Neural progenitor cell (in vitro differentiated cells): ENCODE results near the gene NR1D1. TPM values are rescaled to one million over a fixed set of nuclear protein-coding genes. Genes with fewer than 3 reads are reported as not detected.

Experiments
- DNase-seq: peaks from one replicate; pipeline ENCODE4 v3.0.0-alpha.2; 2016; ENCODE audit warnings: low spot score
- H2AFZ ChIP-seq: fragments of 200-600 bp; sonication (generic); replicated peaks from 2 replicates; pipeline ENCODE4 v1.6.1; 2016; ENCODE audit warnings: antibody characterized with exemption
- H3F3A ChIP-seq: fragments of 200-600 bp; sonication (generic); 2 replicates; pipeline ENCODE4 v1.6.1; 2016; ENCODE audit warnings: antibody characterized with exemption, low read depth
- H3K27ac ChIP-seq: fragments of 200-600 bp; sonication (generic); 2 replicates; pipeline ENCODE4 v1.5.1; 2016; ENCODE audit warnings: mild to moderate bottlenecking
- H3K27me3 ChIP-seq: fragments of 200-600 bp; sonication (generic); 2 replicates; pipeline ENCODE4 v1.6.1; 2016; ENCODE audit warnings: mild to moderate bottlenecking, moderate library complexity
- H3K36me3 ChIP-seq: fragments of 200-600 bp; sonication (generic); 2 replicates; pipeline ENCODE4 v1.5.1; 2016
- H3K4me1 ChIP-seq: fragments of 200-600 bp; sonication (generic); 2 replicates; pipeline ENCODE4 v1.6.1; 2016; ENCODE audit warnings: mixed run types
- H3K4me2 ChIP-seq: fragments of 200-600 bp; sonication (generic); 2 replicates; pipeline ENCODE4 v1.6.1; 2016
- H3K4me3 ChIP-seq: fragments of 200-600 bp; sonication (generic); 2 replicates; pipeline ENCODE4 v1.5.1; 2016
- H3K79me2 ChIP-seq: fragments of 200-600 bp; sonication (generic); 2 replicates; pipeline ENCODE4 v1.6.1; 2016; ENCODE audit warnings: low read depth
- H3K9ac ChIP-seq: fragments of 200-600 bp; sonication (generic); 2 replicates; pipeline ENCODE4 v1.6.1; 2016
- H3K9me3 ChIP-seq: fragments of 200-600 bp; sonication (generic); 2 replicates; pipeline ENCODE4 v1.5.1; 2016; ENCODE audit warnings: low read depth
- H4K20me1 ChIP-seq: fragments of 200-600 bp; sonication (generic); 2 replicates; pipeline ENCODE4 v1.6.1; 2016; ENCODE audit warnings: low read depth
- H3K27ac Mint-ChIP-seq: 3 replicates; pipeline ENCODE4 v1.8.0; 2021; ENCODE audit warnings: mixed read lengths
- H3K27me3 Mint-ChIP-seq: 2 replicates; pipeline ENCODE4 v1.8.0; 2022; ENCODE audit warnings: low read depth, mild to moderate bottlenecking, inconsistent platforms, moderate library complexity, mixed read lengths; ENCODE audit not compliant: insufficient read depth
- H3K36me3 Mint-ChIP-seq: 3 replicates; pipeline ENCODE4 v1.8.0; 2021; ENCODE audit warnings: mixed read lengths
- H3K4me1 Mint-ChIP-seq: 3 replicates; pipeline ENCODE4 v1.8.0; 2021; ENCODE audit warnings: mixed read lengths
- H3K4me3 Mint-ChIP-seq: 3 replicates; pipeline ENCODE4 v1.8.0; 2021; ENCODE audit warnings: mild to moderate bottlenecking, moderate library complexity, mixed read lengths
- H3K9me3 Mint-ChIP-seq: 3 replicates; pipeline ENCODE4 v1.8.0; 2020; ENCODE audit warnings: mixed read lengths
- CTCF ChIP-seq: fragments of 200-600 bp; sonication (generic); IDR thresholded peaks from 2 replicates; pipeline ENCODE4 v1.5.1; 2017; ENCODE audit warnings: antibody characterized with exemption, mild to moderate bottlenecking
- EZH2 ChIP-seq: fragments of 200-600 bp; sonication (generic); IDR thresholded peaks from 2 replicates; pipeline ENCODE4 v1.6.1; 2017; ENCODE audit warnings: antibody characterized with exemption, mild to moderate bottlenecking, moderate library complexity
- EZH2phosphoT487 ChIP-seq: fragments of 200-600 bp; sonication (generic); IDR thresholded peaks from 2 replicates; pipeline ENCODE4 v1.6.1; 2017; ENCODE audit warnings: antibody characterized with exemption
- total RNA-seq: library from RNA; depleted of rRNA; stranded (reverse); fragments of >200 nt; gene quantifications from 2 replicates; pipeline ENCODE4 v1.2.3, GENCODE V29; 2015; ENCODE audit warnings: low replicate concordance

The NR1D1 gene
- total RNA-seq, 1 donor from 2014 or later = 0.24 TPM

DNA sequence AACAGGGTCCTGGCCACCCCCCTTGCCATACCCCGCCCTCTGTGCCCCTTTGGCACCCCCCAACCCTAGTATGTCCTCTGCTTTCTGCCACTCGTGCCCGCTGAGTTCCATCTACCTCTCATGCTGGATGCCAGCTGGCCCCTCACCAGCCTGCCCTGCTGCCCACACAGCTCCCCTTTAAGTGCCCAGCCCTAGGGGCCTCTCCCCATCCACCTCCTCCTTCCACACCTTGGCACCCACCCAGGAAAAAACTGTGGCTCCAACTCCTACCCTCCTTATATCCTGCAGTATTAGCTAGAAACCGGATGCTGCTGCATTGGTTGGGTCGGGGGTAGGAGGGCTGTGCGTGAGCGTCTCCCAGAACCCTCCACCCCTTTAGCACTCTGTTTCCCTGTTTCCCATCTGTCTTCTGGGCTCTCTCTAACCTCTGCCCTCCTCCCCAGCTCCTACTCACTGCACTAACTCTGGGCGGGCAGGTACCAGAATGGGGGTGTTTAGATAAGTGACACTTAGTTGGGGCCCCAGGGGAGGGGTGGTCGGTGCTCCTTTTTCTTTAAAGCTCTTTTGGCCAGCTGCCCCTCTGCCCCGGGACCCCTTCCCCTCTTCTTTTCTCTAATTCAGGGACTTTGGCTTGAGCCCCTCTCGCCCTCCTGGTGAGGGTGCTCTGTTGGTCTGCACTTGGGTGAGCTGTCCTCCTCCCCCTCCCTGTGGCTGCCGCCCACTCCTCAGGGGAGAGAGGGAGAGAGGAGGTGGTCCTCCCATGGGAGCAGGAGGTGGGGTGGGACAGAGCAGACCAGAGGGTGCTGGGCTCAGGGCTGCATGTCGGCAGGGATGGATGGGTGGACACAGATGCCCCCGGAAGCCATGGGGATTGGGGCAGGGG lies 9.9 kb downstream of the NR1D1 start:
- H3K4me1 ChIP-seq = peaks cover 7% of the 10 kb centered on the region

DNA sequence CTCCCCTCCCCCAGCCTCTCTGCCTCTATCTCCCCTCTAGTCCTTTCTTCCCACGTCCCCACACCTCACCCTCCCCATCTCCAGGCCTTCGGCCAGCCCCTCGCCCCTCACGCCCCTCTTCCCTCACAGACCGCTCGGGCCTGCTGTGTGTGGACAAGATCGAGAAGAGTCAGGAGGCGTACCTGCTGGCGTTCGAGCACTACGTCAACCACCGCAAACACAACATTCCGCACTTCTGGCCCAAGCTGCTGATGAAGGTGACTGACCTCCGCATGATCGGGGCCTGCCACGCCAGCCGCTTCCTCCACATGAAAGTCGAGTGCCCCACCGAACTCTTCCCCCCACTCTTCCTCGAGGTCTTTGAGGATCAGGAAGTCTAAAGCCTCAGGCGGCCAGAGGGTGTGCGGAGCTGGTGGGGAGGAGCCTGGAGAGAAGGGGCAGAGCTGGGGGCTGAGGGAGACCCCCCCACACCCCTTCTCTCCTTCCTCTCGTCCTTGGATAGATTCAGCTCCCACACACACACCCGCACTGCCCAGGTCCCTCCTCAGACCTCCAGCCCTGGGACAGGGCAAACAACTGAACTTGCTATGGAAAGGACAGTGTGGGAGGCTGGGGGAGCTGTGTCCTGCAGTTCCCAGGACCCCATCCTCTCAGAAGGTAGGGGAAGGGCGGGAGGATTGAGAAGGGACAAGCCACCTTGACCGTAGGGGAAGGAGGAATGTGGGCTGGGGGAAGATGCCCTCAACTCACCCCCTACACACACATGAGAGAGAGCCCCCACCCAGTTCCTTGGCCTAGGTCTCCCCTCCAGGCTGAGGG lies 11.1 kb downstream of the NR1D1 start:
- Histone ChIP-seq H3K4me2 (no peak overlapping the region), H3K4me1 (peaks cover 7% of the 10 kb centered on the region), H3K4me3 (no peak overlapping the region), H3F3A (peaks cover 3% of the 10 kb centered on the region), H3K36me3 (no peaks in the 10 kb centered on the region), H3K9ac (no peak overlapping the region), H4K20me1 (no peaks in the 10 kb centered on the region), H3K79me2 (no peaks in the 10 kb centered on the region), H3K27ac (no peak overlapping the region), H3K27me3 (no peaks in the 10 kb centered on the region), H2AFZ (no peak overlapping the region), H3K9me3 (no peaks in the 10 kb centered on the region)
- TF ChIP-seq EZH2 (no peak), CTCF (no peak), EZH2phosphoT487 (no peak)
- Mint-ChIP-seq H3K4me1 (peaks cover 16% of the 10 kb centered on the region), H3K4me3 (no peak overlapping the region), H3K9me3 (no peaks in the 10 kb centered on the region), H3K27me3 (peaks cover 8% of the 10 kb centered on the region), H3K27ac (peak overlapping the region; percentile 11), H3K36me3 (peaks cover 8% of the 10 kb centered on the region)
- no peak for DNase-seq

More for the DNA sequence above, 9.9 kb downstream of the NR1D1 start:
- TF ChIP-seq CTCF = no peak
- Mint-ChIP-seq H3K4me1 (peaks cover 17% of the 10 kb centered on the region), H3K36me3 (peaks cover 5% of the 10 kb centered on the region), H3K27me3 (peaks cover 7% of the 10 kb centered on the region), H3K27ac (no peak overlapping the region), H3K4me3 (no peak overlapping the region), H3K9me3 (no peaks in the 10 kb centered on the region)
- Histone ChIP-seq H3K36me3 (no peaks in the 10 kb centered on the region), H3F3A (peaks cover 3% of the 10 kb centered on the region), H3K4me2 (no peak overlapping the region), H3K4me3 (no peak overlapping the region), H2AFZ (no peak overlapping the region), H3K27ac (no peak overlapping the region), H3K27me3 (no peaks in the 10 kb centered on the region), H3K79me2 (no peaks in the 10 kb centered on the region), H4K20me1 (no peaks in the 10 kb centered on the region), H3K9me3 (no peaks in the 10 kb centered on the region), H3K9ac (no peak overlapping the region)
- no peak for DNase-seq

DNA sequence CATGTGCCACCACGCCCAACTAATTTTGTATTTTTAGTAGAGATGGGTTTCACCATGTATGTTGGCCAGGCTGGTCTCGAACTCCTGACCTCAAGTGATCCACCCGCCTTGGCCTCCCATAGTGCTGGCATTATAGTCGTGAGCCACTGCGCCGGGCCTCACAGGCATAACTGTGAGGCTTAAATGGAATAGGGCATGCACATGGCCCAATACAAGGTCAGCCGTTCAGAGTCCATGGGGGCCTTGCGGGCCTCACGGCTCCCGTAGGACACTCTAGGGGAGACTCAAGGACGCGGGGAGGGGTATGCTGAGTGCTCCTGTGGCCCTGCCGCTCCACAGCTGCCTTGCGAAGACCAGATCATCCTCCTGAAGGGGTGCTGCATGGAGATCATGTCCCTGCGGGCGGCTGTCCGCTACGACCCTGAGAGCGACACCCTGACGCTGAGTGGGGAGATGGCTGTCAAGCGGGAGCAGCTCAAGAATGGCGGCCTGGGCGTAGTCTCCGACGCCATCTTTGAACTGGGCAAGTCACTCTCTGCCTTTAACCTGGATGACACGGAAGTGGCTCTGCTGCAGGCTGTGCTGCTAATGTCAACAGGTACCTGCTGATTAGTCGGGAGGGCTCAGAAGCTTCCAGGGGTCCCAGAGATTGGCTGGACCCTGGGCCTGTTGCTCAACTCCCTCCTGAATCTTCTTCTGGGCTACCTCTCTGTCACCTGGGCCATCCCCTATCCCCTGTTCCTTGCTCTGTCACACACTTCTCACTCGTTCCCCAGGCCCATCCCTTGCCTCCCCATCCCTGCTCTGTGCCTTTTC lies 12.3 kb downstream of the NR1D1 start:
- TF ChIP-seq CTCF (no peak), EZH2phosphoT487 (no peak), EZH2 (no peak)
- no peaks in the 10 kb centered on the region for H3K9me3 Mint-ChIP-seq
- Histone ChIP-seq H3K36me3 (no peaks in the 10 kb centered on the region), H3K9me3 (no peaks in the 10 kb centered on the region), H3K4me3 (no peak overlapping the region), H3K4me2 (no peak overlapping the region), H4K20me1 (no peaks in the 10 kb centered on the region), H3F3A (peaks cover 3% of the 10 kb centered on the region), H3K27ac (no peak overlapping the region), H3K9ac (no peak overlapping the region), H2AFZ (no peak overlapping the region), H3K4me1 (peaks cover 7% of the 10 kb centered on the region), H3K27me3 (no peaks in the 10 kb centered on the region), H3K79me2 (no peaks in the 10 kb centered on the region)
- H3K36me3 Mint-ChIP-seq = peaks cover 8% of the 10 kb centered on the region
- H3K4me3 Mint-ChIP-seq = no peak overlapping the region
- no peak for DNase-seq
- peaks cover 8% of the 10 kb centered on the region for H3K4me1 Mint-ChIP-seq
- H3K27ac Mint-ChIP-seq = peak overlapping the region; percentile 72
- peaks cover 10% of the 10 kb centered on the region for H3K27me3 Mint-ChIP-seq
